Stimulated activated naive CD8-positive, alpha-beta T cell treated with anti-CD3 and anti-CD28 coated beads, Interleukin-15, amount 100 ng/mL, for 72 hours (primary cell): ENCODE data around the gene C2CD4B.

Experiments
- ATAC-seq: fragments of 150-1000 bp; cut with Tn5 transposase; 2 replicates; pipeline ENCODE4 v1.10.0; 2021; ENCODE audit warnings: mild to moderate bottlenecking, moderate library complexity
- DNase-seq, 2 donors: peaks; one replicate each; pipeline ENCODE4 v3.0.0; 2021 to 2022
- H3K27ac Mint-ChIP-seq, 2 donors: one replicate each; pipeline ENCODE4 v1.8.0; 2022; ENCODE audit warnings: mild to moderate bottlenecking in 2 of 2, mixed read lengths in 2 of 2, moderate library complexity in 2 of 2
- H3K27me3 Mint-ChIP-seq: one replicate; pipeline ENCODE4 v1.8.0; 2022; ENCODE audit warnings: mixed read lengths
- H3K4me1 Mint-ChIP-seq: one replicate; pipeline ENCODE4 v1.8.0; 2022; ENCODE audit warnings: mild to moderate bottlenecking, mixed read lengths
- H3K4me3 Mint-ChIP-seq, 2 donors: one replicate each; pipeline ENCODE4 v1.8.0; 2022; ENCODE audit warnings: mild to moderate bottlenecking in 2 of 2, mixed read lengths in 2 of 2, moderate library complexity in 1 of 2
- H3K9me3 Mint-ChIP-seq, 2 donors: one replicate each; pipeline ENCODE4 v1.8.0; 2022; ENCODE audit warnings: mixed read lengths in 2 of 2

The C2CD4B gene

GRCh38 chr15:62115847-62116246 lies 49.2 kb downstream of the C2CD4B start:
- ATAC-seq (no peak), DNase-seq (no peak)
- Mint-ChIP-seq H3K27ac (no peak overlapping the region), H3K4me3 (no peak overlapping the region), H3K27me3 (peaks cover 8% of the 10 kb centered on the region), H3K9me3 (peaks cover 0 to 9% of the 10 kb centered on the region in 2 donors), H3K4me1 (peaks cover 32% of the 10 kb centered on the region)
